ENCODE data around the gene TUBGCP6. TPM values are rescaled to one million over a fixed set of nuclear protein-coding genes. Genes with fewer than 3 reads are reported as not detected.

TUBGCP6 gene
- total and polyA plus RNA-seq, 2 donors (not counting 1 experiment from before 2014, with no cell fraction given), result 137 to 178 TPM

DNA sequence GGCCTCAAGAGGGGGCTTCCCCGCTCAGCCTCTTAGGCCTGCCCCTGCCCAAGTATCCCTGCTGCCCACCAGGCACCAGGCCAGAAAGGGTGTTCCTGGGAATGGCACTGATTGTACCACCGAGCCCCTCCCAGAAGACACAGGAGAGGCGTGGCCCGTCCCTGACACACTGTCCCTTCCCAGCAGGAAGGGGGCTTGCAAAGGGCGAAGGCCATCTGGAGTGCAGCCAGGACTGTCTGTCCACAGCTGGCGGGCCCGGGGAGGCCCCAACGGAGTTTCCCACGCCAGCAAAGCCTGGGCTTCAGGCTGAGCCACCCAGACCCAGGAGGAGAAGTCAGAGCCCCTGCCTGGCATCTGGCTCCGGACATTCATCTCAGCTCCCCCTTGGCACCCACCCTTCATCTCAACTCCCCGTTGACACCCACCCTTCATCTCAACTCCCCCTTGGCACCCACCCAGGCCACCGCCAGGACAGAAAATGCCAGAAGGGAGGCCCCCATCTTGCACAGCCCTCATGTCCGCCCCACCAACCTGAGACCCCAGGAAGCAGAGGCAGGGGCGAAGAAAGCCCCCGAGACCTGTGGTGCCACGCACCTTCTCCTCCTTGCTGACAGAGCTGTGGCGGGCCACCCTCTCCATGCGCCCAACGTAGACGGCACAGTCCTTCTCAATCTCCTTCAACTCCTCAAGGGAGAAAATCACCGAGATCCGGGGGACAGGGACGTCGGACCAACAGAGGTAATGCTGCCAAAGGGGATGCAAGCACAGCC lies 19.4 kb downstream of the TUBGCP6 start:
- H3K4me1 Mint-ChIP-seq, result no peaks in the 10 kb centered on the region
- peaks cover 33% of the 10 kb centered on the region for H4K20me1 ChIP-seq (ENCODE audit: control insufficient read depth, insufficient read depth, low read length, poor library complexity, severe bottlenecking)
- H3K79me2 ChIP-seq (ENCODE audit: control insufficient read depth, insufficient read depth, low read length), result peaks cover 32% of the 10 kb centered on the region
- intact Hi-C loops (cut with micrococcal nuclease), result no loop called here
- H3K4me2 ChIP-seq (replicated peaks; ENCODE audit: low read depth, low read length, poor library complexity, severe bottlenecking), result no peak overlapping the region
- H3K27me3 ChIP-seq (replicated peaks in 1 of 4; ENCODE audit: control extremely low read depth in 1 of 4, control insufficient read depth in 3 of 4, insufficient read depth in 4 of 4, low read length in 3 of 4), result no peaks in the 10 kb centered on the region
- no peak overlapping the region for H3K4me3 ChIP-seq (ENCODE audit: control extremely low read depth in 1 of 5, extremely low read depth in 1 of 5, insufficient read depth in 1 of 5, low read depth in 2 of 5, low read length in 4 of 5)
- no peak for ATAC-seq (ENCODE audit: low read depth)
- H3K9me3 ChIP-seq (ENCODE audit: control extremely low read depth in 1 of 3, control insufficient read depth in 2 of 3, insufficient read depth in 1 of 3, low read length in 2 of 3), result no peaks in the 10 kb centered on the region
- no peak overlapping the region for H3K27ac Mint-ChIP-seq
- H3K4me1 ChIP-seq (ENCODE audit: control insufficient read depth in 2 of 2, insufficient read depth in 2 of 2, low read length in 2 of 2), result no peaks in the 10 kb centered on the region
- no peak for TF ChIP-seq EZH2 (IDR thresholded peaks at IDR 0.05; ENCODE audit: borderline replicate concordance, insufficient read depth, low read depth, low read length, poor library complexity, severe bottlenecking)
- TF ChIP-seq, protein P1, sequence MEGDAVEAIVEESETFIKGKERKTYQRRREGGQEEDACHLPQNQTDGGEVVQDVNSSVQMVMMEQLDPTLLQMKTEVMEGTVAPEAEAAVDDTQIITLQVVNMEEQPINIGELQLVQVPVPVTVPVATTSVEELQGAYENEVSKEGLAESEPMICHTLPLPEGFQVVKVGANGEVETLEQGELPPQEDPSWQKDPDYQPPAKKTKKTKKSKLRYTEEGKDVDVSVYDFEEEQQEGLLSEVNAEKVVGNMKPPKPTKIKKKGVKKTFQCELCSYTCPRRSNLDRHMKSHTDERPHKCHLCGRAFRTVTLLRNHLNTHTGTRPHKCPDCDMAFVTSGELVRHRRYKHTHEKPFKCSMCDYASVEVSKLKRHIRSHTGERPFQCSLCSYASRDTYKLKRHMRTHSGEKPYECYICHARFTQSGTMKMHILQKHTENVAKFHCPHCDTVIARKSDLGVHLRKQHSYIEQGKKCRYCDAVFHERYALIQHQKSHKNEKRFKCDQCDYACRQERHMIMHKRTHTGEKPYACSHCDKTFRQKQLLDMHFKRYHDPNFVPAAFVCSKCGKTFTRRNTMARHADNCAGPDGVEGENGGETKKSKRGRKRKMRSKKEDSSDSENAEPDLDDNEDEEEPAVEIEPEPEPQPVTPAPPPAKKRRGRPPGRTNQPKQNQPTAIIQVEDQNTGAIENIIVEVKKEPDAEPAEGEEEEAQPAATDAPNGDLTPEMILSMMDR (IDR thresholded peaks at IDR 0.05), result no peak
- H3K27ac ChIP-seq (ENCODE audit: low read length in 2 of 2), result no peak overlapping the region
- CTCF ChIA-PET, result no interaction called here
- H3K9me3 Mint-ChIP-seq (ENCODE audit: insufficient read depth), result no peaks in the 10 kb centered on the region
- H3K4me3 Mint-ChIP-seq, result no peak overlapping the region
- DNase-seq, result no peak
- H3K36me3 ChIP-seq (replicated peaks in 1 of 2; ENCODE audit: control extremely low read depth in 1 of 2, control insufficient read depth in 1 of 2, extremely low read depth in 1 of 2, insufficient read depth in 2 of 2, low read length in 1 of 2), result peaks cover 0 to 66% of the 10 kb centered on the region in 2 experiments
- POLR2A ChIA-PET, result no interaction called here
- H2AFZ ChIP-seq (ENCODE audit: insufficient read depth, low read depth, low read length, poor library complexity, severe bottlenecking), result no peak overlapping the region
- no peaks in the 10 kb centered on the region for H3K27me3 Mint-ChIP-seq
- H3K9ac ChIP-seq (ENCODE audit: low read length), result no peak overlapping the region
- 94% methylated on average over 24 of the region's 24 CpGs for WGBS (ENCODE audit: insufficient coverage)

GRCh38 chr22:50224071-50224470 lies 20.8 kb downstream of the TUBGCP6 start:
- H3K9ac ChIP-seq (ENCODE audit: low read length), result no peak overlapping the region
- no peak overlapping the region for H3K27ac Mint-ChIP-seq
- no peak overlapping the region for H3K4me3 Mint-ChIP-seq
- peaks cover 0 to 65% of the 10 kb centered on the region in 2 experiments for H3K36me3 ChIP-seq (replicated peaks in 1 of 2; ENCODE audit: control extremely low read depth in 1 of 2, control insufficient read depth in 1 of 2, extremely low read depth in 1 of 2, insufficient read depth in 2 of 2, low read length in 1 of 2)
- intact Hi-C loops (cut with micrococcal nuclease), result no loop called here
- no peaks in the 10 kb centered on the region for H3K4me1 Mint-ChIP-seq
- H3K9me3 Mint-ChIP-seq (ENCODE audit: insufficient read depth), result no peaks in the 10 kb centered on the region
- ChIA-PET POLR2A (no interaction called here), CTCF (interaction anchor here (0.7 kb wide), 2 partner anchors 13 to 33 kb away, joined by 3 read pairs; no protein-coding TSS in a partner anchor)
- H3K4me1 ChIP-seq (ENCODE audit: control insufficient read depth in 2 of 2, insufficient read depth in 2 of 2, low read length in 2 of 2), result no peaks in the 10 kb centered on the region
- no peak overlapping the region for H3K4me3 ChIP-seq (ENCODE audit: control extremely low read depth in 1 of 5, extremely low read depth in 1 of 5, insufficient read depth in 1 of 5, low read depth in 2 of 5, low read length in 4 of 5)
- ATAC-seq (ENCODE audit: low read depth) (no peak), DNase-seq (no peak)
- H3K4me2 ChIP-seq (replicated peaks; ENCODE audit: low read depth, low read length, poor library complexity, severe bottlenecking), result no peak overlapping the region
- 97% methylated on average over 16 of the region's 16 CpGs for WGBS (ENCODE audit: insufficient coverage)
- H3K9me3 ChIP-seq (ENCODE audit: control extremely low read depth in 1 of 3, control insufficient read depth in 2 of 3, insufficient read depth in 1 of 3, low read length in 2 of 3), result no peaks in the 10 kb centered on the region
- H3K27me3 ChIP-seq (replicated peaks in 1 of 4; ENCODE audit: control extremely low read depth in 1 of 4, control insufficient read depth in 3 of 4, insufficient read depth in 4 of 4, low read length in 3 of 4), result no peaks in the 10 kb centered on the region
- peaks cover 23% of the 10 kb centered on the region for H4K20me1 ChIP-seq (ENCODE audit: control insufficient read depth, insufficient read depth, low read length, poor library complexity, severe bottlenecking)
- H3K27ac ChIP-seq (ENCODE audit: low read length in 2 of 2), result no peak overlapping the region
- no peak for TF ChIP-seq EZH2 (IDR thresholded peaks at IDR 0.05; ENCODE audit: borderline replicate concordance, insufficient read depth, low read depth, low read length, poor library complexity, severe bottlenecking)
- TF ChIP-seq, protein P1 (IDR thresholded peaks at IDR 0.05), result no peak
- H3K27me3 Mint-ChIP-seq, result no peaks in the 10 kb centered on the region
- H3K79me2 ChIP-seq (ENCODE audit: control insufficient read depth, insufficient read depth, low read length), result peaks cover 19% of the 10 kb centered on the region
- no peak overlapping the region for H2AFZ ChIP-seq (ENCODE audit: insufficient read depth, low read depth, low read length, poor library complexity, severe bottlenecking)

Measured in B cell (primary cell).